Cardiac muscle cell (in vitro differentiated cells and primary cell): ENCODE measurements around the gene OR2W1. TPM values are rescaled to one million over a fixed set of nuclear protein-coding genes. Genes with fewer than 3 reads are reported as not detected.
A peak's percentile ranks its signal among the peaks of the same experiment; 100 is the strongest.

Experiments
- DNase-seq, 2 donors: peaks; one replicate each; pipeline versions ENCODE4 v3.0.0 to v3.0.0-alpha.2; 2010 to 2017; ENCODE audit warnings: low read depth in 1 of 2, low spot score in 1 of 2
- H3K27ac ChIP-seq: fragments of 200-600 bp; sonication (generic); 2 replicates; pipeline ENCODE4 v1.5.1; 2016
- H3K27me3 ChIP-seq: fragments of 200-600 bp; sonication (generic); 2 replicates; pipeline ENCODE4 v1.6.0; 2016; ENCODE audit warnings: control low read depth
- H3K36me3 ChIP-seq: fragments of 200-600 bp; sonication (generic); 2 replicates; pipeline ENCODE4 v1.5.1; 2016; ENCODE audit warnings: control low read depth
- H3K4me1 ChIP-seq: fragments of 200-600 bp; sonication (generic); 2 replicates; pipeline ENCODE4 v1.8.1; 2017; ENCODE audit warnings: low read depth, mild to moderate bottlenecking, mixed run types
- H3K4me3 ChIP-seq: fragments of 200-600 bp; sonication (generic); 2 replicates; pipeline ENCODE4 v1.5.1; 2016; ENCODE audit warnings: mild to moderate bottlenecking
- H3K9me3 ChIP-seq: fragments of 200-600 bp; sonication (generic); 2 replicates; pipeline ENCODE4 v1.5.1; 2017; ENCODE audit warnings: low read depth, mild to moderate bottlenecking, control low read depth
- polyA plus RNA-seq: library from polyadenylated mRNA; unstranded; fragments of >200 nt; fragmentation: Nextera tagmentation; extraction: Ambion mirVana; gene quantifications from 2 replicates; pipeline ENCODE4 v1.2.1, GENCODE V29; 2016
- total RNA-seq: library from RNA; depleted of rRNA; stranded (reverse); fragments of >200 nt; gene quantifications from 2 replicates; pipeline ENCODE4 v1.2.3, GENCODE V29; 2016
- TF ChIP-seq, protein P1 (sequence below): IDR thresholded peaks from 2 replicates; pipeline ENCODE4 v1.5.1; 2012; ENCODE audit warnings: low read depth, mild to moderate bottlenecking, low read length

Gene OR2W1
- total and polyA plus RNA-seq, 2 experiments from 2014 or later, result not detected

DNA sequence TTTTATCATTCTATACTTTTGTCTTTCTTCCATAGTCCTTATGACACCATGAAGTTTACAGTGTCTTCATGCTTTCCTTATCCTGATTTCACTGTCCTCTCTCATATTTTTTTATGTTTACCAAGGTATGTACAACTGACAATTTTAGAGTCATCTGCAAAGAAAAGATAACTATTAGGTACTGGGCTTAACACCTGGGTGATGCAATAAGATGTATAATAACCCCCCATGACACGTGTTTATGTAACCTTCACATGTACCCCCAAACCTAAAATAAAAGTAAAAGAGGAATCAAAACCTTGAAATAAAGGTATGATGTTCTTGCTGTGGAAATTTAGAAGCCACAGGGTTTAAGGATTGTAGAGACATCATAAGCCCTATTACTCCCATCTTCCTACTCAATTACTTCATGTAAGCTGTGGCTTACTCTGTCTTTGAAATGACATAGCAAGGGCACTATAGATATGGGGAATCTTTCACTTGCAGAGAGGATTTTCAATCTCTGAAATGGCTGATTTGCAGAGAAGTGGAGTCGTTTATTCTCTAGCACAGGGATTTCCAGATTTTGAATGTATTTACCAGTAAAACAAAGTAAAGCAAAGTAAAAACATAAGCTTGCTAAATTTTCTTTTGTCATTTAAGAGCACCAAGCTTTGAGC, 18.9 kb downstream of the OR2W1 start:
- Histone ChIP-seq H3K4me1 (no peaks in the 10 kb centered on the region), H3K27ac (no peak overlapping the region), H3K36me3 (no peaks in the 10 kb centered on the region), H3K4me3 (no peak overlapping the region), H3K27me3 (peaks cover 21% of the 10 kb centered on the region), H3K9me3 (no peaks in the 10 kb centered on the region)
- no peak for DNase-seq
- TF ChIP-seq, protein P1, sequence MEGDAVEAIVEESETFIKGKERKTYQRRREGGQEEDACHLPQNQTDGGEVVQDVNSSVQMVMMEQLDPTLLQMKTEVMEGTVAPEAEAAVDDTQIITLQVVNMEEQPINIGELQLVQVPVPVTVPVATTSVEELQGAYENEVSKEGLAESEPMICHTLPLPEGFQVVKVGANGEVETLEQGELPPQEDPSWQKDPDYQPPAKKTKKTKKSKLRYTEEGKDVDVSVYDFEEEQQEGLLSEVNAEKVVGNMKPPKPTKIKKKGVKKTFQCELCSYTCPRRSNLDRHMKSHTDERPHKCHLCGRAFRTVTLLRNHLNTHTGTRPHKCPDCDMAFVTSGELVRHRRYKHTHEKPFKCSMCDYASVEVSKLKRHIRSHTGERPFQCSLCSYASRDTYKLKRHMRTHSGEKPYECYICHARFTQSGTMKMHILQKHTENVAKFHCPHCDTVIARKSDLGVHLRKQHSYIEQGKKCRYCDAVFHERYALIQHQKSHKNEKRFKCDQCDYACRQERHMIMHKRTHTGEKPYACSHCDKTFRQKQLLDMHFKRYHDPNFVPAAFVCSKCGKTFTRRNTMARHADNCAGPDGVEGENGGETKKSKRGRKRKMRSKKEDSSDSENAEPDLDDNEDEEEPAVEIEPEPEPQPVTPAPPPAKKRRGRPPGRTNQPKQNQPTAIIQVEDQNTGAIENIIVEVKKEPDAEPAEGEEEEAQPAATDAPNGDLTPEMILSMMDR, result no peak

DNA sequence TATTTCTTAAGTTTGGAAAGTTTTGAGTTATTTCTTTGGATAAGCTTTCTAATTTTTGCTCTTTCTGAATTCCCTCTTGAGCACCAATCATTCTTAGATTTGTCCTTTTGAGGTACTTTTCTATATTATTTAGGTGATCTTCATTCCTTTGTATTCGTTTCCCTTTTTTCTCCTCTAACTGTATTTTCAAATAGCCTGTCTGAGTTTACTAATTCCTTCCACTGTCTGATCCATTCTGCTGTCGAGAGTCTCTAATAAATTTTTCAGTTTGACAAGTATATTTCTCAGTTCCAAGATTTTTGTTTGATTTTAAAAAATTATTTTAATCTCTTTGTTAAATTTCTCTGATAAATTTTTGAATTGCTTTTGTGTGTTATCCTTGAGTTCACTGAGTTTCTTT, 23.5 kb downstream of the OR2W1 start:
- Histone ChIP-seq H3K36me3 (no peaks in the 10 kb centered on the region), H3K27me3 (peaks cover 18% of the 10 kb centered on the region)

DNA sequence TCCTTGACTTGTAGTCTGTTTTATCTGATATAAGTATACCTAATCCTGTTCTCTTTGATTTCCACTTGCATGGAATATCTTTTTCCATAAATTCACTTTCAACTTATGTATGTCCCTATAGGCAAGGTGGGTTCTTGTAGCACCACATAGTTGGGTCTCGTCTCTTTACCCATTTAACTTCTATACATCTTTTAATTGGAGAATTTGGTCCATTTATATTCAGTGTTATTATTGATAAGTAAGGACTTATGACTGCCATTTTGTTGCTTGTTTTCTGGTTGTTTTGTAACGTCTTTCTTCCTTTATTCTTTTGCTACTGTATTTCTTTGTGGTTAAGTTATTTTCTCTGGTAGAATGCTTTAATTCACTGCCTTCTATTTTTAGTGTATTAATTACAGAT, 25.3 kb downstream of the OR2W1 start:
- Histone ChIP-seq H3K9me3 (no peaks in the 10 kb centered on the region), H3K27me3 (peaks cover 4% of the 10 kb centered on the region), H3K4me1 (no peaks in the 10 kb centered on the region), H3K36me3 (no peaks in the 10 kb centered on the region), H3K27ac (no peak overlapping the region), H3K4me3 (no peak overlapping the region)
- TF ChIP-seq, protein P1, result no peak
- DNase-seq, result no peak

More for the DNA sequence above, 23.5 kb downstream of the OR2W1 start:
- TF ChIP-seq, protein P1, result no peak
- no peak for DNase-seq
- Histone ChIP-seq H3K4me3 (no peak overlapping the region), H3K4me1 (no peaks in the 10 kb centered on the region), H3K9me3 (no peaks in the 10 kb centered on the region), H3K27ac (no peak overlapping the region)

DNA sequence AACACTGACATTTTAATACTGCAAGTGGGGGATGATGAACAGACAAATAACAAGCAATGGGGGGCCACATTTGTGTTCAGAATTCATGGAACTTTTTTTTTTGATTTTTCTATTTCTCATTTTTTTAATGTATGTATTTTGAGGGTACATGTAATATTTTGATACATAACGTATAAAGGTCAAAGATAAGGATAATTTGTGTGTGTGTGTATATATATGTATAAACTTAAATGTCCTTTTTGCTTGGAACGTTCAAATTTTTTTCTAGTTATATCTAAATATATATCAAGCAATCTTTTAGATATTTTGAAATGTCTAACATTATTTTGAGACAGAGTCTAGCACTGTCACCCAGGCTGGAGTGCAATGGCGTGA, 27.6 kb downstream of the OR2W1 start:
- Histone ChIP-seq H3K27ac (no peak overlapping the region), H3K4me3 (no peak overlapping the region), H3K36me3 (no peaks in the 10 kb centered on the region), H3K27me3 (peaks cover 10% of the 10 kb centered on the region), H3K4me1 (no peaks in the 10 kb centered on the region), H3K9me3 (no peaks in the 10 kb centered on the region)
- TF ChIP-seq, protein P1, result no peak
- DNase-seq, result no peak

DNA sequence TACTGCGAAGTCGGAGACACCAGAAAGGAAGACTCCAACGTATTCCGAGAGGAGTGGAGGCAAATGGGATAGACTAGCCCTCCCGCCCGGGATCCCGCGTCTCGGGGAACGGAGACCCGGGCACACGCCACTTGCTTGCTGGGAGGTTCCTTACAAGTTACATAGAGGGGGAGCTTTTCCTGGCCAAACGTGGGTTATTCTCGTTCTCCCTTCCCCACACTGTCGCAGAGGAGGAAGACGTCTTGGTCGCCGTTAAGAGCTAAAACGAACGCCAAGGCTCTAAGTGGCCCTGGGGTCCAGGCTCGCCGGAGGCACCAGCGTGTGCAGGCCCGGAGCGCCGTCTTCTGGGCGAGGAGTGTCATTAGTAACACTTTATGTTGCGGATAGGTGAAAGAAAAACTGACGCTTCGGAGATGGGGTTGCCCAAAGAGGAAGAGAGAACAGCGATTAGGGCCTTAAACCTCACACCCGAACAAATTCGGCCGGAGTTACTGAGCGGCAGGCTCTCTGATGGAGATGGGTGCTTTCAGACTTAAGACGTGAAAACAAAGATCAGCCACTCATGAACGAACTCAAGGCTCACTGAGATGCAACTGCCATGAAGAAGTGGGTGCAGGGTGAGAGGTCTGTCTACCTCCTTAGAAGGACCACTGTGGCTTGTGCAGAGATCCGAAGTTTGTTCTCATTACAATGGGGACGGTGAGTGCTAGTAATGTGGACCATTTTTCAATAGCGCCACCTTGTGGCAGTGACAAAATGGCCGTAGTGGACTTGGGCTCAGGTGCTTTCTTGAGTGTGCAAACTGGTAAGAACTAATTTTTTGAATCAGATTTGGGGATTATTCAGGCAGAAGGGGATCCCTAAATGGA, 28.2 kb downstream of the OR2W1 start:
- peak overlapping the region; percentile 56 for H3K4me3 ChIP-seq
- H3K9me3 ChIP-seq, result no peaks in the 10 kb centered on the region
- peaks cover 16% of the 10 kb centered on the region for H3K27me3 ChIP-seq
- DNase-seq, result peak; percentile 81 to 86
- TF ChIP-seq, protein P1, result peak; percentile 88
- H3K27ac ChIP-seq, result no peak overlapping the region
- no peaks in the 10 kb centered on the region for H3K4me1 ChIP-seq
- H3K36me3 ChIP-seq, result no peaks in the 10 kb centered on the region
